ENCODE results near the gene CDC123. TPM values are rescaled to one million over a fixed set of nuclear protein-coding genes. Genes with fewer than 3 reads are reported as not detected.
"Not testable (repeated sequence)": the region's sequence is repeated elsewhere in the genome, so short reads cannot be mapped to it uniquely, and the experiment has no call there.

CDC123 gene
- total and polyA plus RNA-seq, 2 of the 4 experiments (the other 2 are of a cell fraction): 100 to 203 TPM

- in situ Hi-C loops (cut with MboI; ENCODE audit: low sequenced_read_pairs) (no loop called here), dilution Hi-C loops (cut with HindIII; ENCODE audit: low sequenced_read_pairs, unreplicated experiment) (no loop called here), intact Hi-C loops (cut with micrococcal nuclease) (no loop called here)
- no peak overlapping the region for H3K18ac ChIP-seq (ENCODE audit: low read depth, low read length)
- no peak overlapping the region for H2BK20ac ChIP-seq (ENCODE audit: low read depth, low read length)
- H2AFZ ChIP-seq (replicated peaks; ENCODE audit: low read length, poor library complexity): no peak overlapping the region
- no peak overlapping the region for H3K4ac ChIP-seq (ENCODE audit: low read depth, low read length)
- POLR2A ChIA-PET (ENCODE audit: unreplicated experiment): no interaction called here
- DNase-seq: no peak
- CTCF ChIA-PET: interaction anchor here (0.6 kb wide), 1 partner anchor 15 kb away, joined by 3 read pairs; no protein-coding TSS in a partner anchor
- no peak overlapping the region for H2AK9ac ChIP-seq (replicated peaks; ENCODE audit: low read depth, low read length, poor library complexity)
- H4K20me1 ChIP-seq (ENCODE audit: insufficient read depth, low read length): no peaks in the 10 kb centered on the region
- no peak for ATAC-seq (ENCODE audit: low read depth)
- no peak overlapping the region for H2AK5ac ChIP-seq (ENCODE audit: low read depth, low read length)
- H3K56ac ChIP-seq (ENCODE audit: extremely low read depth, insufficient read depth, low read length): no peak overlapping the region
- WGBS, 2 experiments (ENCODE audit: extremely low coverage in 2 of 2, insufficient read length in 1 of 2): 86% methylated on average over 8 of the region's 10 CpGs; no CpG with 5 or more reads in 1 of the 2 experiments
- BruUV-seq (replicated peaks): no TSS peak
- H3K36me3 ChIP-seq (ENCODE audit: control insufficient read depth, insufficient read depth, low read length): no peaks in the 10 kb centered on the region
- H3K27me3 ChIP-seq (ENCODE audit: control insufficient read depth, insufficient read depth, low read length): no peaks in the 10 kb centered on the region
- H3K9me3 ChIP-seq (ENCODE audit: control insufficient read depth, insufficient read depth, low read length): no peaks in the 10 kb centered on the region
- H4K8ac ChIP-seq (ENCODE audit: low read depth in 2 of 2, low read length in 2 of 2): no peak overlapping the region
- no peak overlapping the region for H2BK5ac ChIP-seq (ENCODE audit: low read depth, low read length, poor library complexity, severe bottlenecking)
- no peak overlapping the region for H3K4me2 ChIP-seq (ENCODE audit: low read depth, low read length)
- TF ChIP-seq RCOR1 (IDR thresholded peaks at IDR 0.05; ENCODE audit: insufficient replicate concordance, low read length) (no peak), MXI1 (IDR thresholded peaks at IDR 0.05; ENCODE audit: borderline replicate concordance, low read depth, low read length) (no peak), CEBPB (IDR thresholded peaks at IDR 0.05; ENCODE audit: low read depth, low read length) (no peak), FOS (IDR thresholded peaks at IDR 0.05; ENCODE audit: low read depth, low read length) (no peak), BHLHE40 (IDR thresholded peaks at IDR 0.05; ENCODE audit: low read depth, low read length) (no peak)
- no peaks in the 10 kb centered on the region for H3K4me1 ChIP-seq (ENCODE audit: control insufficient read depth, insufficient read depth, low read length)
- H3K23ac ChIP-seq (ENCODE audit: low read depth, low read length): no peak overlapping the region
- H3K9me1 ChIP-seq (ENCODE audit: insufficient read depth, low read length): no peaks in the 10 kb centered on the region
- H3K9ac ChIP-seq (ENCODE audit: low read depth, low read length): no peak overlapping the region
- no peak overlapping the region for H3K27ac ChIP-seq (ENCODE audit: insufficient read depth, low read length)
- H4K5ac ChIP-seq (ENCODE audit: low read depth, low read length): no peak overlapping the region
- H2BK15ac ChIP-seq (ENCODE audit: low read depth, low read length): no peak overlapping the region
- H3K14ac ChIP-seq (replicated peaks; ENCODE audit: low read depth, low read length): no peak overlapping the region
- no peak overlapping the region for H2BK120ac ChIP-seq (ENCODE audit: low read depth, low read length)
- H3K79me1 ChIP-seq (ENCODE audit: low read depth in 1 of 2, low read length in 2 of 2): no peaks in the 10 kb centered on the region
- no peak overlapping the region for H4K91ac ChIP-seq (ENCODE audit: insufficient read depth, low read depth, low read length)
- no peak overlapping the region for H3K4me3 ChIP-seq (ENCODE audit: insufficient read depth, low read depth, low read length)
Observed at GRCh38 chr10:12287772-12288171, 91.8 kb downstream of the CDC123 start.

GRCh38 chr10:12297784-12298183, 101.8 kb downstream of the CDC123 start:
- H4K91ac ChIP-seq (ENCODE audit: insufficient read depth, low read depth, low read length); H3K27me3 ChIP-seq (ENCODE audit: control insufficient read depth, insufficient read depth, low read length); dilution Hi-C loops (cut with HindIII; ENCODE audit: low sequenced_read_pairs, unreplicated experiment); H3K4me1 ChIP-seq (ENCODE audit: control insufficient read depth, insufficient read depth, low read length); H2AK5ac ChIP-seq (ENCODE audit: low read depth, low read length); DNase-seq; H3K4ac ChIP-seq (ENCODE audit: low read depth, low read length); H2AFZ ChIP-seq (replicated peaks; ENCODE audit: low read length, poor library complexity); H2BK15ac ChIP-seq (ENCODE audit: low read depth, low read length); H3K79me1 ChIP-seq (ENCODE audit: low read depth in 1 of 2, low read length in 2 of 2); POLR2A ChIA-PET (ENCODE audit: unreplicated experiment); H3K23ac ChIP-seq (ENCODE audit: low read depth, low read length); H3K9me3 ChIP-seq (ENCODE audit: control insufficient read depth, insufficient read depth, low read length); H3K36me3 ChIP-seq (ENCODE audit: control insufficient read depth, insufficient read depth, low read length); H3K9ac ChIP-seq (ENCODE audit: low read depth, low read length); H2BK20ac ChIP-seq (ENCODE audit: low read depth, low read length); H4K8ac ChIP-seq (ENCODE audit: low read depth in 2 of 2, low read length in 2 of 2); H4K20me1 ChIP-seq (ENCODE audit: insufficient read depth, low read length); H2BK120ac ChIP-seq (ENCODE audit: low read depth, low read length); ATAC-seq (ENCODE audit: low read depth); H3K56ac ChIP-seq (ENCODE audit: extremely low read depth, insufficient read depth, low read length); H3K27ac ChIP-seq (ENCODE audit: insufficient read depth, low read length); H3K14ac ChIP-seq (replicated peaks; ENCODE audit: low read depth, low read length); BruUV-seq (replicated peaks); in situ Hi-C loops (cut with MboI; ENCODE audit: low sequenced_read_pairs); H2BK5ac ChIP-seq (ENCODE audit: low read depth, low read length, poor library complexity, severe bottlenecking); H4K5ac ChIP-seq (ENCODE audit: low read depth, low read length); H3K18ac ChIP-seq (ENCODE audit: low read depth, low read length); H3K9me1 ChIP-seq (ENCODE audit: insufficient read depth, low read length); H3K4me2 ChIP-seq (ENCODE audit: low read depth, low read length); H2AK9ac ChIP-seq (replicated peaks; ENCODE audit: low read depth, low read length, poor library complexity); H3K4me3 ChIP-seq (ENCODE audit: insufficient read depth, low read depth, low read length); intact Hi-C loops (cut with micrococcal nuclease): not testable (repeated sequence)
- CTCF ChIA-PET: interaction anchor here (0.7 kb wide), 1 partner anchor 266 kb away, joined by 3 read pairs; no protein-coding TSS in a partner anchor
- no CpG with 5 or more reads among the region's 3 CpGs for WGBS, 2 experiments (ENCODE audit: extremely low coverage in 2 of 2, insufficient read length in 1 of 2)

All from IMR-90 (cell line).